HG02973 (cell line): Measurements from ENCODE around the gene SORCS2.

ENCODE experiments used
- ATAC-seq: cut with Tn5 transposase; IDR thresholded peaks from one replicate; pipeline ENCODE4 v1.9.1; 2021; ENCODE audit warnings: moderate library complexity; ENCODE audit not compliant: unreplicated experiment

The SORCS2 gene

GRCh38 chr4:7384929-7385890, 192.9 kb downstream of the SORCS2 start:
- ATAC-seq = no peak

- no peak for ATAC-seq
Measured at GRCh38 chr4:7387925-7388324, 195.6 kb downstream of the SORCS2 start.

- no peak for ATAC-seq
Measured at GRCh38 chr4:7388627-7389026, 196.3 kb downstream of the SORCS2 start.

GRCh38 chr4:7389101-7389701, 196.9 kb downstream of the SORCS2 start:
- no peak for ATAC-seq

GRCh38 chr4:7389719-7390118, 197.4 kb downstream of the SORCS2 start:
- no peak for ATAC-seq

GRCh38 chr4:7390336-7390735, 198.0 kb downstream of the SORCS2 start:
- ATAC-seq = no peak

GRCh38 chr4:7390906-7391636, 198.7 kb downstream of the SORCS2 start:
- no peak for ATAC-seq

- ATAC-seq = no peak
Measured at GRCh38 chr4:7391637-7392437, 199.5 kb downstream of the SORCS2 start.

GRCh38 chr4:7392438-7393421, 200.4 kb downstream of the SORCS2 start:
- ATAC-seq = no peak

GRCh38 chr4:7393601-7394575, 201.6 kb downstream of the SORCS2 start:
- ATAC-seq = no peak

GRCh38 chr4:7394681-7395451, 202.5 kb downstream of the SORCS2 start:
- ATAC-seq = no peak

- no peak for ATAC-seq
Measured at GRCh38 chr4:7395645-7396044, 203.3 kb downstream of the SORCS2 start.

- no peak for ATAC-seq
Measured at GRCh38 chr4:7396186-7396910, 204.0 kb downstream of the SORCS2 start.

GRCh38 chr4:7397206-7398103, 205.1 kb downstream of the SORCS2 start:
- ATAC-seq = no peak

- ATAC-seq = no peak
Measured at GRCh38 chr4:7398104-7398423, 205.7 kb downstream of the SORCS2 start.

- no peak for ATAC-seq
Measured at GRCh38 chr4:7398788-7399439, 206.6 kb downstream of the SORCS2 start.
